NOMO-1 treated with dmso at 0.1 percent for 144 hours (cell line): ENCODE measurements around the gene EIF5AL1.
"Not testable (repeated sequence)": the region's sequence is repeated elsewhere in the genome, so short reads cannot be mapped to it uniquely, and the experiment has no call there.

Experiments used
- DNase-seq: peaks from one replicate; lab custom pipeline; 2025; ENCODE audit not compliant: unreplicated experiment; lab: John Stamatoyannopoulos, UW

EIF5AL1 gene

DNA sequence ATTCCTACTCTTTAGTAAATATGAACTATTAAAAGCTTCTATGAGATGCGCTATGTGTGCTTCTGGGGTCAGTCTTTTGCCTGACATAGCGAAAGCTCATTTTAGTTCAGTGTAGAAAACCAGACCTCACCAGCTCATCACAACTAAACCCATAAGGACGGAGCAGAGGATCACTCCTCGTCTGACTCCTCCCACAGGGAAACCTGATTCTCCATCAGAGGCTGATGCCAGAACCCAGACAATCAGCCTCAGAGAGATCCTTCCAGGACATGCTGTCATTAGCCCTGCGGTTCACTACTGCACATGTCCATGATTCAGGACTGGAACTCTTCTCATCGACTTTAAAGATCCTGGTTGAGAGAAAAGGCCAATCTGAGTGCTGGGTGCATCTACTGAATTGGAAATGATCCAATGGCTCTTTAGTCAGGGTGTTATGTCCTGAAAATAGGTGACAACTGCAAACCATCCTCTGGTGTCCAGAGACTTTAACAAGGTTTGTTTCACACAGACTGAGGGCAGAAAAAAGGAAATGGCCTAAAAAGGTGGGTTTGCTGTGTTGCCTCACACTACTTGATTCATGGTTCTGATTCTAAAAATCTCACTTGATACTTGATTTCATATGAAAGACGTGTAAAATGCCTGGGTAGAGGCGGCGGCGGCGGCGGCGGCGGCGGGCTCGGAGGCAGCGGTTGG, at the start of gene EIF5AL1:
TSS of gene EIF5AL1 (plus strand) at position 643 of the 693 bp plus-strand sequence. CDS start 117 bp downstream, outside the sequence.
- DNase-seq = not testable (repeated sequence)

GRCh38 chr10:79463578-79464496, 48.5 kb upstream of the EIF5AL1 start:
- DNase-seq = no peak

GRCh38 chr10:79465341-79465740, 47.0 kb upstream of the EIF5AL1 start:
- no peak for DNase-seq

GRCh38 chr10:79468015-79468560, 44.2 kb upstream of the EIF5AL1 start:
- DNase-seq = no peak

DNA sequence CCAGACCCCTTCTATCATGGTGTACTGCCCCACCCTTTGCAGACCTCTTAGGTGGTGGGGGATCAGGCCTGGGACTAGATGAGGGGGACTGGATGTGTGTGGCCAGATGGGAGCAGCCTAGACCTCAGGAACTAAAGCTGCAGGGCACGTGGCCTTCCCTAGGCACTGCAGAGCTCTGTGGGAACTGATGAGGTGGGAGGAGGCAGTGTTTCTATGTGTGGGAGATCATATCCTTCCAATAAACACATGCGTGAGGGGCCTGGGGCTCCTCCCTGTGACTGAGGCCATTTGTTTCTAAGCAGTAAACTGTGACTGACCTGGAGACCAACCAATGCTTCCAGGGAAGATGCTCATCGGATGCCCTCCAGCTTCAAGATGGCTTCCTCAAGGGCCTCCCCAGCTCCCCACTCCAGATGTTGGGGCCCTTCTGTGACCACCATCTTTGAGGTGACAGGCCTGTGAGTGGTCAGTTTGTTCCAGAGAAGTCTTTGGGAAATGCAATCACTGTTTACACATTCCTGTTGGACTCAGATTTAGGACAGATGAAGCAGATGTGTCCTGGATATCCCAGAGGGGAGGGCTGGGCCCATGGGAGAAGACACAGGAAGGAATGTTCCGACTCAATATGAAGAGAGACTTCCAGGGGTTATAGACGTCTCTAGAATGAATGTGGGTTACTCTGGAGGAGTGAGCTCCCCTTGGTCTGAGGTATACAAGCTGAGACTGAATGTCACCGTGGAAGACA, 43.3 kb upstream of the EIF5AL1 start:
- no peak for DNase-seq

DNA sequence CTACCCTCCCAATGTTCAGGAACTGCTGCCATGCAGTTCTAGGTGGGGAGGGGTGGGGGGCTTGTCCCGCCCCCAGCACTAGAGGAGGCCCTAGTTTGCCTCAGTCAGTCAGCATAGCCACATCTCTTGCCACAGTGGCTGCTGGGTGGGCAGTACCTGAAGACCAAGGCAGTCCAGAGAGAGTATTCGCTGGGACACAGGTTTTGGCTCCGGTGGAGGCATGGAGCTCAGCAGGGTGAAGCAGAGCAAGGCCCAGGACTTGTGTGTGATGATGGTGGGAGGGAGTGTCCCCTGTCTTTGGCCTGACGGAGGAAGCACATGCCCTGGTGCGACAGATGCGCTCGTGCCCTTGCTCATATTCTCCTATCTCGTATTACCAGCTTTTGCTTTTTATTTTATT, 42.2 kb upstream of the EIF5AL1 start:
- no peak for DNase-seq

GRCh38 chr10:79471776-79472175, 40.6 kb upstream of the EIF5AL1 start:
- DNase-seq = no peak

DNA sequence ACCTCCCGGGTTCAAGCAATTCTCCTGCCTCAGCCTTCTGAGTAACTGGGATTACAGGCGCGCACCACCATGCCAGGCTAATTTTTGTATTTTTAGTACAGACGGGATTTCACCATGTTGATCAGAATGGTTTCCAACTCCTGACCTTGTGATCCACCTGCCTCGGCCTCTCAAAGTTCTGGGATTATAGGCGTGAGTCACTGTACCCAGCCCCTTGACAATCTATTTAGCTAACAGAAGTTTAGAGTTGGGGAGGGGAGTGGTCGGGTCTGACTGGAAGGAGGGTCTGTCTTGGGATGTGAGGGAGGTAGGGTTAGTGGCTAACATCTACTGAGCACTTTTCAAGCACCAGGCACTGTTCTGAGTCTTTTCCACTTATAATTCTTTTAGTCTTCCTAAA, 39.9 kb upstream of the EIF5AL1 start:
- DNase-seq = no peak

DNA sequence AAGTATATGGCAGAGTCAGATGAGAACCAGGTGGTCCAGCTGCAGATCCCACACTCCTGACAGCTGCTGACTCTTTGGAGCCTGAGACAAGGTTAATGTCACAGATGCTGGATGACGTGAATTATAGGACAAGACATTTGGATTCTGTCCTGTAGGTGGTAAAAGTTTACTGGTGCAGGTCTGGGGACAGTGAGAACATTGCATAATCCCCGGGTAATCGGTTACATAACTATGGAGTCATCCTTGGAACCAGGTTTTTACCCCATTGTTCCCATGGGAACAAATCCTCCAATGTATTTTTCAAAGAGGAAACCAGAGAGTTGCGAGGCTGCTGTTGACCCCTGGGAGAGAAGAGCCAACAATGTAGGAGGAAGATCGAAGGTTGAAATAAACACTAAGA, 39.4 kb upstream of the EIF5AL1 start:
- no peak for DNase-seq

- DNase-seq = no peak
These were observed 38.7 kb upstream of the EIF5AL1 start for GRCh38 chr10:79473496-79474095.

DNA sequence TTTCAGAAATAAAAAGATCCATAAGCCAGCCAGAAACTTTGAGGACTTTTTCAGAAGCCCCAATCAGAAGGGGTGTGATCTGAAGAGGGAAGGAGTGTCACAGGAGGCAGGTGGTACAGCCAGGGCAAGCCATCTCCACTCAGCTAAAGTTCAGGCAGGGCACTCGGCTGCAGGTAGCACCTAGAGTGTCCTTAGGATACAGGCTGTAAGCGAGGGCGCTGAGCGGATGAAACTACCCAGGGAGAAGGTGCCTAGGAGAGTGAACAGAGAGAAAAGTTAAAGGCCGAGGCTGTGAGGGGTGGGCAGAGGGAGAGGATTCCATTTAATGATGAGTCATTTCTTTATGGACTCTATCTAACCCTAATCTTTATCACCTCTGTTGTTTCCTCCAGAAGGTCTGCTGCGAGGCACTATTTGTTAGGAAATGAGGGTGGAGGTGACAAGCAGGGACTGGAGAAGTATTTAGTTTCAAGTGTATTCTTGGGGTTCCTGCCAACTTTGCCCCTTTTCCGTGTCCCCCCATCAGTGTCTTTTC, 37.1 kb upstream of the EIF5AL1 start:
- DNase-seq = no peak

DNA sequence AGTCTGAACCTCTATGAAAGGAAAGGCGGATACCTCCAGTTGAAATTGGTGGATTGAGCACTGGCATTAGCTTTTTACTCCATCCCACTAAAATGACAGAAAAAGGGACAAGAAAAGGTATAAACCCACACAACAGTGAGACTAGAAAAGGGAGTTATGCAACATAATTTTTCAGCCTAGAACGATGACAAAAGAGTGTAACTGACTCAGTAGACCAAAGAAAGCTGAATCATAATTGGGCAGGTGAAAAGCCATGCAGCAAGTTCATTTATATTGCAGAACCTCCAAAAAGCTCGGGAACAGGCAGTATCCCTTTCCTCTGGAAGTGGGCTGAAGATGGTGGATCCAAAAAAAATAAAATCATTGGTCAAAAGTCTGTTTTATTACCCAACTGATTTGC, 36.5 kb upstream of the EIF5AL1 start:
- no peak for DNase-seq

DNA sequence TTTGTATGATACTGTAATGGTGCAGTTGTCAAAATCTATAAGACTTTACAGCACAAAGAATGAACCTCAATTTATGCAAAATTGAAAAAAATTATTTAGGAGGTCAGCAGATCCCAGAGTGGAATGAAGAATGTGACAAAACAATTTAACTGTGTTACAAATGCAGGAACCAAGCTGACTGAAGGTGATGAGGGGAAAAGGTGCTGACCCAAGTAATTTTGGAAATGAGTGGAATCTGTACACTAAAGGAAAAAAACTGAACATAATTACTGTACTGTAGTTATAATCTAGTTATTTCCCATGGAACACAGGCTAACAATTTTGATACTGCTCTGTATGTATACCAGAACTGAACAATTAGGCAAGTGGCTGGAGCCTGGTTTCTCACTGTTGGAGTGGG, 35.7 kb upstream of the EIF5AL1 start:
- DNase-seq = no peak

DNA sequence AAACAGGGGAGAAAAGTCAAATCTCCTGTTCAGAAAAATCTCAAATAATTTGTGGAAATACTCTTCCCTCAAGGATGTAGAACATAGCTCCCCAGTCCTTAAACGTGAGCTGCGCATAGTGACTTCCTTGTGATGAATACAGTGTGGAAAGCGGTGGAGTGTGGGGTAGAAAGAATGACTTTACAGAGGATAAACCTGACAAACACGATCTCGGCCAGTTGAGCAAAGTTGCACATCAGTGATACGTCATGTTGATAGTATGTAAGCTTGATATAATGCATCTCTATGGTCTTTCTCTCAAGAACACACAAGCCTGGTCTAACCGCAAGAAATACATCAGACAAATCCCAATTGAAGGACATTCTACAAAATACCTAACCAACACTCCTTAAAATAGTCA, 34.9 kb upstream of the EIF5AL1 start:
- DNase-seq = no peak

- no peak for DNase-seq
These were observed 32.9 kb upstream of the EIF5AL1 start for GRCh38 chr10:79479283-79479909.

- DNase-seq = no peak
These were observed 30.0 kb upstream of the EIF5AL1 start for GRCh38 chr10:79482304-79482703.

- DNase-seq = no peak
These were observed 29.6 kb upstream of the EIF5AL1 start for GRCh38 chr10:79482741-79483140.

DNA sequence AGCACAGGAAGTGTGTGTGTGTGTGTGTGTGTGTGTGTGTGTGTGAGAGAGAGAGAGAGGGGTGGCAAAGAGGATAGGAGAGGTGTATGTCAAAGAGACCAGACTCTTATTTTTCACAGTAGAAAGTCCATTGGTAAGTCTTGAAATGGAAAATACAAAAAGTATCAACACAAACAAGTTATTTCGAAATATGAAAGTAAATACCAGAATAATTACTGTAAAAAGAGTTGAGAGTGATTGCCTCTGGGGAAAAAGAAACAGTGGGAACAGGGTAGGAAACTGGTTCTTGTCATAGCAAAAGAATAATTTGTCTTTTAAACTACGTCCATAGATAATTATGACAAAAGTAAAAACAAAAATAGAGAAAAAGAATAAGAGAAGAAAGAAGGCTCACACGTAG, 29.0 kb upstream of the EIF5AL1 start:
- DNase-seq = no peak

DNA sequence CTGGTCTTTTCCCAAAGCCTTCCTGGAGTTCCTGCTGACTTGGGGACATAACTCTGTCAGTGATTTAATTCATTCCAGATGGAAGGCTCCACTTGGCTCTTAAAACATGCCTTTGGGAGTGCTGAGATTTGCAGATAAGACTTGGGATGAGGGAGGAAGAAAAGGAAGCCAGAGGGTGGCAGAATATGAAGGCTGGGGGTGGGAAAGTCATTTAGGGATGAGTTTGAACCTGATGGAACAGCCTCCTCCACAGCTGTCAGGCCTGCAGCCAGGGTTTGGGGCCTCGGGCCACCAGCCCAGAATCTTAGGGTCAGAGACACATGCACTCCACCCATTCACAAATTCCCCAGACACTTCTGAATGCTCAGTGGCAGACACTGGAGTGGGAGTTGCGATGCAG, 28.4 kb upstream of the EIF5AL1 start:
- no peak for DNase-seq

DNA sequence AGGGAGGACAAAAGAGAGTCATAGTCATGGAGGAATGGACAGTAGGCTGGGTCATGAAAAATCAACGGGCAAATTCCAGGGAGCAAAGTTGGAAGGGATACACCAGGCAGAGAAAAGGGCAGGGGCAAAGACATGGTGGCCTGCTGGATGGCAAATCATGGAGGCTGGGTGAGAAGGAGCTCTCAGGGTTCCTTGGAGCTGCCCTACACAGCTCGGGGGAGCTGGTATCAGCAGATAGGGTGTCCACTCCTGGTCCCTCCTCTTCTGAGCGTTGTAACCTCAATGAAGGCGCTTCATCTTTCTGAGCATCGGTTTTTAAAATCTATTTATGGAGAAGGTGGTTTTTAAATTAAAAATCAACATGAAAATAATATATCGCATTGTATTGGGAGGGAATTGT, 27.9 kb upstream of the EIF5AL1 start:
- DNase-seq = no peak
